GM13976 (cell line): ENCODE measurements around the gene MIOX.

Source experiments
- DNase-seq: peaks from one replicate; pipeline ENCODE4 v3.0.0; 2012; ENCODE audit warnings: low spot score
- in situ Hi-C: fragments of 300-500 bp; cut with MboI; formaldehyde crosslinking; loops from one replicate; pipeline ENCODE4 v1.12.0; 2022; ENCODE audit warnings: low sequenced_read_pairs, mixed read lengths, inconsistent platforms; ENCODE audit not compliant: unreplicated experiment
- TF ChIP-seq, protein P1 (sequence below): IDR thresholded peaks from 2 replicates; pipeline ENCODE4 v1.5.1; 2012; ENCODE audit warnings: borderline replicate concordance, mild to moderate bottlenecking; ENCODE audit not compliant: insufficient read depth; ENCODE audit errors: extremely low read depth, missing control alignments, control extremely low read depth

MIOX gene

GRCh38 chr22:50461536-50461935, 25.1 kb upstream of the MIOX start:
- TF ChIP-seq, protein P1, sequence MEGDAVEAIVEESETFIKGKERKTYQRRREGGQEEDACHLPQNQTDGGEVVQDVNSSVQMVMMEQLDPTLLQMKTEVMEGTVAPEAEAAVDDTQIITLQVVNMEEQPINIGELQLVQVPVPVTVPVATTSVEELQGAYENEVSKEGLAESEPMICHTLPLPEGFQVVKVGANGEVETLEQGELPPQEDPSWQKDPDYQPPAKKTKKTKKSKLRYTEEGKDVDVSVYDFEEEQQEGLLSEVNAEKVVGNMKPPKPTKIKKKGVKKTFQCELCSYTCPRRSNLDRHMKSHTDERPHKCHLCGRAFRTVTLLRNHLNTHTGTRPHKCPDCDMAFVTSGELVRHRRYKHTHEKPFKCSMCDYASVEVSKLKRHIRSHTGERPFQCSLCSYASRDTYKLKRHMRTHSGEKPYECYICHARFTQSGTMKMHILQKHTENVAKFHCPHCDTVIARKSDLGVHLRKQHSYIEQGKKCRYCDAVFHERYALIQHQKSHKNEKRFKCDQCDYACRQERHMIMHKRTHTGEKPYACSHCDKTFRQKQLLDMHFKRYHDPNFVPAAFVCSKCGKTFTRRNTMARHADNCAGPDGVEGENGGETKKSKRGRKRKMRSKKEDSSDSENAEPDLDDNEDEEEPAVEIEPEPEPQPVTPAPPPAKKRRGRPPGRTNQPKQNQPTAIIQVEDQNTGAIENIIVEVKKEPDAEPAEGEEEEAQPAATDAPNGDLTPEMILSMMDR, result no peak
- no peak for DNase-seq
- in situ Hi-C loops, result no loop called here

GRCh38 chr22:50461979-50462540, 24.6 kb upstream of the MIOX start:
- TF ChIP-seq, protein P1, result no peak
- in situ Hi-C loops, result no loop called here
- no peak for DNase-seq

DNA sequence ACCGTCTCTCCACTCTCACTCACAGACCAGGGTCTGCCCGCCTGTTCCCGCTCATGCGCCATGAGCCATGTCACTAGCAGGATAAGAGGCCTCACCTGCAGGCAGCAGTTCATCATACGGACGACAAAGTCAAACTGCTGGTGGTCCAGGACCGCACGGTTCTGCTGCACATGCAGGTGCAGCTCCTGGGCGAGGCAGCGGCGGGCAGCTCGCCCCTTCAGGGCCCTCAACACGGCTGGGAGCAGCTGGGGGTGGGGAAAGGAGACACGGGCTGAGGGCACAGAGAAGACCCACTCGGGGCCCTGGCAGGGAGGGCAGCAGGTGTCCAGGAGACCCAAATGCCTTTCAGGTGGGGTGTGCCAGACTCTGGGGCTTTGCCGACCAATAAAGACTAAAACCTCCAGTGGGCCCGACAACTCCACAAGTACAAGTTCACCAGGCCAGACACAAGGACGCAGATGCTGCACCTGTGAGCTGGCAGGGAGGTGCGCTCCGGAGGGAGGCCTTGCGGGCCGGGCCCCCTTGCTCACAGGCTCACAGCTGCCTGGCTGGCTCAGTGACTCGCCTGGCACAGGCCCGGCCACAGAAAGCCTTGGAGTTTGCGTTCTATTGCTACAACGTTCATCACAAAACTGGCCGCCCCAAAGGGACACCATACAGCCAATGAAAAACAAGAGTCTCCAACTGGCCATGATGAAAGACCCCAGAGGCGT, 23.3 kb upstream of the MIOX start:
- no peak for DNase-seq

GRCh38 chr22:50464451-50464850, 22.2 kb upstream of the MIOX start:
- in situ Hi-C loops, result no loop called here
- TF ChIP-seq, protein P1, result no peak
- no peak for DNase-seq

More for the DNA sequence above, 23.3 kb upstream of the MIOX start:
- TF ChIP-seq, protein P1, result no peak
- in situ Hi-C loops, result no loop called here

DNA sequence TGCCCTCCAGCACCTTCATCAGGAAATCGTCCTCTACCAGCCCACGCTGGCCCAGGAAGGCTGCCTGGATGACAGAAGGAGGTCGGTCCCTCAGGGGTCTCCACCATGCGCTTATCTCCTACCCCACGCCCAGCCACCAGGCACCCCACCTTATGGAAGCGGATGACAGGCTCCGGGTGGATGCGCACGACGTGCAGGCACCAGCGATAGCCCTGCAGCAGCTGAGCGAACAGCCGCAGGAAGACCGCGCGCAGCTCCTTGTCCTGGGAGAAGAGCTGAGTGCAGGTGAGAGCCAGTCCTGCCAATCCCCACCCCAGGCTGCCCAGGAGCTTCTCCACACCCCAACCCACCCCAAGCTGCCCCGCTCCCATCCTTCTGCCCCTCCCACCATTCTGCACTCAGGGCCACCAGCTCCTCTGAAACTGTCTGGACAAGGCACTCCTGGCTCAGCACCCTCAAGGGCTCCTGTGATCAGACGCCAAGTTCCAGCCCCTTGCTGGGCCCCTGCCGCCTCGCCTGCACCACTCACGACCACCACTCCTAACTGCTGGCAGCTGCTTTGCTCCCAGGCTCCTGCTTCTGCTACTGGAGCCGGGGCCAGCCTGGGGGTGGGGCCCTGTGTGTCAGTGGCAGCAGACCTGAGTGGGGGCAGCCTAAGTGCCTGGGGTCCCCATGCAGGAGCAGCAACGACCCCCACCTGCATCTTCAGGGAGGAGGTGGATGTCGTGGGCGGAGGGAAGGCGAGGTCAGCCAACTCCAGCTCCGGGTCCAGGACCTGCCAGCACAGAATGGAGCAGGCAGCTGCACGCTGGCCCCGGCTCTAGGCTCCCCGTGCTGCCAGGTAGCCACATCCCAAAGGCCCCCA, 21.4 kb upstream of the MIOX start:
- DNase-seq, result no peak
- TF ChIP-seq, protein P1, result no peak
- in situ Hi-C loops, result no loop called here

DNA sequence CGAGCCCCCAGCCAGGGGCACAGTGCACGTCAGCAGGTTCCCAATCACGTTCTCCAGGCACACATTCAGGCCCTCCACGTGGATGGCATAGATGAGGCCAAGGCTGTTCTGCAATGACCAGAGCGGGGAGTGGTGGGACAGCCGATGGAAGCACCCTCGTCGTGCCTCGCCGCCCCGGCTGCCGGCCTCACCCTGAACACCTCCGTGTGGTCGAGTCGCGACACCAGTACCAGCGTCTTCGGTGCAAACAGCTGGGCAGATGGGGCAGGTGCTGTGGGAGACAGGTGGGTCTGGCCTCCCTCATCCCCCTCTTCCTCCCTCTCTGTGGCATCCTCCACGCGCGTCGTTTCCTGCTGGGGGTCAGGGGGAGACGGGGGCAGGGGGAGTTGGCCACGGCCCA, 19.3 kb upstream of the MIOX start:
- TF ChIP-seq, protein P1, result no peak
- in situ Hi-C loops, result no loop called here

More for the DNA sequence above, 19.3 kb upstream of the MIOX start:
- no peak for DNase-seq
